Amygdala (tissue), 56 donors: ENCODE measurements around the gene IGSF8.

ENCODE experiments used
- DNase-seq, 56 donors: peaks; one replicate each; lab custom pipeline; 2025; lab: John Stamatoyannopoulos, UW

IGSF8 gene, protein sequence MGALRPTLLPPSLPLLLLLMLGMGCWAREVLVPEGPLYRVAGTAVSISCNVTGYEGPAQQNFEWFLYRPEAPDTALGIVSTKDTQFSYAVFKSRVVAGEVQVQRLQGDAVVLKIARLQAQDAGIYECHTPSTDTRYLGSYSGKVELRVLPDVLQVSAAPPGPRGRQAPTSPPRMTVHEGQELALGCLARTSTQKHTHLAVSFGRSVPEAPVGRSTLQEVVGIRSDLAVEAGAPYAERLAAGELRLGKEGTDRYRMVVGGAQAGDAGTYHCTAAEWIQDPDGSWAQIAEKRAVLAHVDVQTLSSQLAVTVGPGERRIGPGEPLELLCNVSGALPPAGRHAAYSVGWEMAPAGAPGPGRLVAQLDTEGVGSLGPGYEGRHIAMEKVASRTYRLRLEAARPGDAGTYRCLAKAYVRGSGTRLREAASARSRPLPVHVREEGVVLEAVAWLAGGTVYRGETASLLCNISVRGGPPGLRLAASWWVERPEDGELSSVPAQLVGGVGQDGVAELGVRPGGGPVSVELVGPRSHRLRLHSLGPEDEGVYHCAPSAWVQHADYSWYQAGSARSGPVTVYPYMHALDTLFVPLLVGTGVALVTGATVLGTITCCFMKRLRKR

DNA sequence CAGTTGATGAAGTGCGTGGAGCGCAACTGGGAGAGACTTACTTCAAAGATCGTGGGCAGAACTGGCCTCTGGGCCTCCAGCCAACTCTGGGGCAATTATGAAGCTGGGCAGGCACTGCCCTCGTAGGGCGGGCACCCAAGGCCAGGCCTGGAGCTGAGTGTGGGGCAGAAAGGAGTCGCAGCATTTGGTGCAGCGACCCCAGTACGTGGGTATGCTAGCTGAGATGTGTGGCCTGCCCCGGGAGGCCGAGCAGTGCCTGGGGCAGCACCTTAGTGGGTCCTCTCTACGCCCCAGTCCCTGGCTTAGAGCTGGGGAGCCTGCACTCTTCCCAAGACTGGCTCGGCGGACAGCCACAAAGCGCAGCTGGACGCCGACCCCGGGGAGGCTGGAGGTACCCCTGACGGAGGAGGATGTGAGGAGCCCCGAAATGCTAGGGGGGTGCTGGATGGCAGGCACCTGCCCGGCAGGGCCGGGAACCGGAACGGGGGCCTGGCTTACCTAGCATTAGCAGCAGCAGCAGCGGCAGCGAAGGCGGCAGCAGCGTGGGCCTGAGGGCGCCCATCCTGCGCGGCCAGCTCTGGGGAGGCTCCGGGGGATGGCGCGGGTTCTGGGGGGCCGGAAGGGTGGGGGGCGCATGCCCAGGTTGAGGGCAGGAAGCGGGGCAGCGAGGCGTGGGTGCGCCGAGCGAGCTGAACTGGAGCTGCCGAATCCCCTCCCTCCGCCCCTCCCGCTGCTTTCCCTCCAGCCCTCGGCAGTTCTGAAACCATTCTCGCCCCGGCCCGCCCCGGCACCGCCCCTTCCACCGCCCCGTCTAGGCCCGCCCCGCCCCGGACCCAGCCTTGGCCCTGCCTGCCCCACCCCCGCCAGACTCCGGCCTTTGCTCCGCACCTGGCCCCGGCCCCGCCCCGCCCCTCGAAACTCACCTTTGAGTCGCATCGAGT lies at the start of gene IGSF8:
Gene IGSF8, minus strand, starts transcription at position 709 of the 941 bp plus-strand sequence. Its CDS starts 147 bp downstream, at position 562.
- peak in 55 of 56 donors; percentile 49 to 97 (median 91) for DNase-seq

DNA sequence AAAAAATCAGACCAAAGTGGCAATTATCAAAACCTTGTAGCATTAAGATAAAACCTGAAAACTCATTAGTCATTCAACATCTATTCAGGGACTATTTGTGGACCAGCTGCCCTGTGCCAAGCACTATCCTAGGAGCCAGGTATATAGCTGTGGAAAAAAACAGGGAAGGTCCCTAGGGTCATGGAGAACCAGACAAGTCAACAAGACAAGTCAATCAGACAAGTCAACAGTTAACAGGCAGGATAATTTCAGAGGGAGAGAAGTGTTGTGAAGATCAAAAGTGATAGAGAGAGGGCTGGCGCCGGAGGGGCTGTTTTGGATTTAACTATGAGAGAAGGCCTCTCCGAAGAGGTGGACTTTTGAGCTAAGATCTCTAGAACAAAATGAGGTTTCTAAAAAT lies 49.7 kb upstream of the IGSF8 start:
- no peak for DNase-seq

- DNase-seq: no peak
Measured at GRCh38 chr1:160146107-160146506, 47.7 kb upstream of the IGSF8 start.

DNA sequence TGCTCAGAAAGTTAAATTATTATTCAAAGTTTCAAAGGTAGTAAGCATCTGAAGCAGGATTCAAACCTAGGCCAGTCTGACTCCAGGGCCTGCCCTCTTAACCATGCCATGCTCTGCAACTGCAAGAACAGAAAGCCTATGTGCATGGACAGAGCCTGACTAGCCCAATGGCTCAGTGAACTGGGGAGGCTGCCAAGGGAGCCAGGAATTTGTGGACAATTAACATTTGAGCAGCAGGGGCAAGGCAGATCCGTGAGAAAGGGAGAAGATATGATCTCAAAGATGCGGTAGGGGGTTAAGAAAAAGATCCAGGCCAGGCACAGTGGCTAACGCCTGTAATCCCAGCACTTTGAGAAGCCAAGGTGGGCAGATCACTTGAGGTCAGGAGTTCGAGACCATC lies 46.5 kb upstream of the IGSF8 start:
- peak in 4 of 56 donors; percentile 18 to 27 (median 21) for DNase-seq

- peak in 1 of 56 donors; percentile 19 for DNase-seq
Measured at GRCh38 chr1:160143695-160144094, 45.3 kb upstream of the IGSF8 start.

DNA sequence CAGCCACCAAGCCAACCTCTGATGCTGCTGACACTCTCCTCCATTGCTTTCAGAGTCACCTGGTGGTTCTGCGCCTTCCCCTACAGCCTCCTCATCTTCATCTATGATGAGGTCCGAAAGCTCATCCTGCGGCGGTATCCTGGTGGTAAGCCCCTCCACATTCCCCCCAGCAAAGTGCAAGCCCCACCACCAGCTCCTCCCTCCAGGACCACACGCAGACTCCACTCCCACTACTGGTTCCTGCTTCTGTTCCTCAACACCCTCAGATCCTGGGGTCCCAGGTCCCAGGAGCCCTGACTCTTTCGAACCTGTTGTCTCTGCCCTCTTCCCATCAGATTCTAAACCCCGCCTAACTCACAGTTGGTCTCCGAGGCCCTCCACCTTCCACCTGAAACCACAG lies 41.4 kb upstream of the IGSF8 start:
- DNase-seq: no peak

GRCh38 chr1:160137216-160137862 lies 38.9 kb upstream of the IGSF8 start:
- DNase-seq: no peak

- DNase-seq: no peak
Measured at GRCh38 chr1:160136926-160137200, 38.4 kb upstream of the IGSF8 start.

GRCh38 chr1:160136121-160136925 lies 37.9 kb upstream of the IGSF8 start:
- DNase-seq: no peak

DNA sequence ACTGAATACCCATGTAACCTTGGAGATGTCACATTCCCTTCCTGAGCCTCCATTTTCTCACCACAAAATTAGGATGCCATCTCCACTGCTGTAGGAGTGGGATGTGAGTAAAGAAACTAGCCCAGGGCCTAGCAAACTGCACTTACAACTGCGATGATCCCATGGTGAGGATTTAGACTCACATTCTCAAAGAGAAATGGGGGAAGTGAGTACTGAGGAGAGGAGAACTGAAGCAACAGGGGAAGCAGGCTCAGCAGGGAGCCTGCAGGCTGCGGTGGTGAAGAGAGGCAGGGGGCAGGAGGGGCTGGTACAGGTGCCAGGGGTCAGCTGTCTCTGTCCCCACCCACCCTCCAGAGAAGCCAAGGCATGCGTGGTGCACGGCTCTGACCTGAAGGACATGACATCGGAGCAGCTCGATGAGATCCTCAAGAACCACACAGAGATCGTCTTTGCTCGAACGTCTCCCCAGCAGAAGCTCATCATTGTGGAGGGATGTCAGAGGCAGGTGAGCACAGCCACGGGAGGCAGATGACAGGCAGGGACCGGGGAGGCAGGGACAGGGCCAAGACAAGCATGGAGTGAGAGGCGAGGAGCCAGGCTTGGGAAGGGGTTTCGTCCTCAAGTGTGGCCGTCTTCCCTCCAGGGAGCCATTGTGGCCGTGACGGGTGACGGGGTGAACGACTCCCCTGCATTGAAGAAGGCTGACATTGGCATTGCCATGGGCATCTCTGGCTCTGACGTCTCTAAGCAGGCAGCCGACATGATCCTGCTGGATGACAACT lies 36.6 kb upstream of the IGSF8 start:
- DNase-seq: no peak

DNA sequence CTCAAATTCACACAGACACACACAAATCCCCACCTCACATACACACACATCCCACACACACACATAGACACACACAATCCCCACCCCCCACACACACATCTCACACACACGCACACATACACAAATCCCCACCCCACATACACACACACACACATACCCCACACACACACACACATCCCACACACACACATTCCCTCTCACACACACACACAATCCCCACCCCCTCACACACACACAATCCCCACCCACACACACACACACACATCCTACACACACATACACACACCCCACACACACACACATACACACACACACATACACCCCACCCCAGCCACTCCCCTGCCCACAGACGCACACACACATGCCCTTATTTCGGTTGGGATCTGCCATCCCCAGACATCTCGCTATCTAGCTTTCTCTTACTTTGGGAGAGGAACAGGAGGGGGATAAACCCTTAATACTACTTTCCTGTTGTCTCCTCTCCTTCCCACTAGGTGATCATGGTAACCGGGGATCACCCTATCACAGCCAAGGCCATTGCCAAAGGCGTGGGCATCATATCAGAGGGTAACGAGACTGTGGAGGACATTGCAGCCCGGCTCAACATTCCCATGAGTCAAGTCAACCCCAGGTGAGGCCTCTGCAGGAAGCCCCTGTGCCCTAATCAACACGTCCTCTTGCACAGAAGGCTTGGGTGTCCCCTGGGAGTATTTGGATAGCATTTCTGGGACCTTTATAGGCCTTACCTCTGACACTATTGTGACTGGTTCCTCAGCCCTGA lies 35.8 kb upstream of the IGSF8 start:
- DNase-seq: no peak

- peak in 9 of 56 donors; percentile 15 to 40 (median 31) for DNase-seq
Measured at GRCh38 chr1:160131803-160132565, 33.6 kb upstream of the IGSF8 start.

DNA sequence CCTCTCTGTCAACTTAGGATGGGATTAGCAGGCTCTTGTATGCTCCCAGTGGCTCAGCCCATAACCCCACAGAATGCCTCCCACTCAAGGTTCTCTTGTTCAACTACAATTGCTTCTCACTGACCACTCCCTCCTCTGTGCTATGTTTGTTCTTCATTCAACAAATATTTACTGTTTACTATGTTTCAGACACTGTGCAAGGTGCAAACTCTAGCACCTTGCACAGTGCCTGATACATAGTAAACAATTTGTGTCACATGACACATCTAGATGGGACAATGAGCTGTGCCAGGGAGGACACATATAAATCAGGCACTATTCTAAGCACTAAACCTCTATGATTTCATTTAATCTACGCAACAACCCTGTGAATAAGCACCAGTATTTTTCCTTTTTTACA lies 32.5 kb upstream of the IGSF8 start:
- DNase-seq: no peak

GRCh38 chr1:160130486-160130885 lies 32.1 kb upstream of the IGSF8 start:
- no peak for DNase-seq

GRCh38 chr1:160129966-160130365 lies 31.5 kb upstream of the IGSF8 start:
- DNase-seq: no peak

DNA sequence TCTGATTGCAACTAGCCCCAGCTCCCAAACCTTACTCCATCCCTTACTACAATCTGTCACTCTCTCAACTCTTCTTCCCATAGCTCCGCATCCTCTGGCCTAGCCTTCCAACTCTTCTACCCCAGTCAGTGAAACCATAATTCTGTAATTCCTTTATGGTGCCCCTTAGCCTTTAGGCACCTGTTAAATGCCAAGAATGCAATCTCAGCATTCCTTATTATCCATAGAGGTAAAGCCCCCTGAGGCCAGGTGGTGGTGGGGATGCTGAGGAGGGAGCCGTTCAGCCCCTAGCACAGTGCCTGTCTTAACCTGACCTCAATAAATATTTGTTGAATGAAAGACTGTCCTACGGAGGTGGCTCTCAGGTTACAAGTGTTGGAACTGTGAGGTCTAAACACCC lies 31.1 kb upstream of the IGSF8 start:
- no peak for DNase-seq

GRCh38 chr1:160129046-160129445 lies 30.6 kb upstream of the IGSF8 start:
- DNase-seq: no peak
